H1 (cell line): ENCODE data around the gene ALDH1A2. TPM values are rescaled to one million over a fixed set of nuclear protein-coding genes. Genes with fewer than 3 reads are reported as not detected.

Experiments used
- CHD7 ChIP-seq: fragments of 300-600 bp; sonication (generic); IDR thresholded peaks from 2 replicates; pipeline ENCODE4 v1.7.1; 2012; ENCODE audit warnings: low read length, moderate library complexity, mild to moderate bottlenecking, inconsistent platforms; ENCODE audit not compliant: insufficient replicate concordance
- SP2 ChIP-seq: IDR thresholded peaks from 2 replicates; pipeline ENCODE4 v1.6.1; 2012; ENCODE audit warnings: mild to moderate bottlenecking, low read length, inconsistent platforms
- SUZ12 ChIP-seq: fragments of 200-600 bp; sonication (generic); IDR thresholded peaks from 2 replicates; pipeline ENCODE4 v1.6.1; 2012; ENCODE audit warnings: mild to moderate bottlenecking, inconsistent platforms, low read length, moderate library complexity, mixed read lengths
- TEAD4 ChIP-seq: IDR thresholded peaks from 2 replicates; pipeline ENCODE4 v1.6.1; 2012; ENCODE audit warnings: low read depth, low read length, inconsistent platforms, mixed read lengths
- YY1 ChIP-seq: IDR thresholded peaks from 2 replicates; pipeline ENCODE4 v1.6.1; 2011; ENCODE audit warnings: low read depth, mild to moderate bottlenecking, low read length
- polyA plus RNA-seq, 7 experiments: library from polyadenylated mRNA; depleted of rRNA in 3 of 7; stranded (reverse) in 5 of 7; unstranded in 2 of 7; fragments of >200 nt in 5 of 7; fragments of 200-250 nt in 2 of 7; gene quantifications; 1 replicate in 5 of 7; 2 replicates in 1 of 7; 4 replicates in 1 of 7; pipeline versions ENCODE4 v1.2.1 to v1.2.3, GENCODE V29; 2011 to 2013; ENCODE audit warnings: missing spikeins in 2 of 7, mixed read lengths in 2 of 7
- total RNA-seq: library from RNA; stranded (reverse); fragmentation: NEBNext Ultra II Directional; extraction: Animal tissue kit (Norgen Biotek cat#: 25700); gene quantifications from 2 replicates; pipeline ENCODE4 v1.2.1, GENCODE V29; 2021

The ALDH1A2 gene
- total and polyA plus RNA-seq, 2 of the 8 experiments (the other 6 are each of a cell fraction or from before 2014, with no cell fraction given) = 0.06 to 0.24 TPM

- TF ChIP-seq CHD7 = no peak
- TF ChIP-seq YY1 = no peak
- no peak for TF ChIP-seq TEAD4
- no peak for TF ChIP-seq SP2
- TF ChIP-seq SUZ12 = no peak
Measured at GRCh38 chr15:58039079-58040035, 26.2 kb downstream of the ALDH1A2 start (continued).
